CD4-positive, alpha-beta T cell treated with Interferon gamma for 1 hour (primary cell): ENCODE measurements around the gene NEFH.

Experiments
- DNase-seq: peaks from one replicate; pipeline ENCODE4 v3.0.0-alpha.2; 2020

Gene NEFH

DNA sequence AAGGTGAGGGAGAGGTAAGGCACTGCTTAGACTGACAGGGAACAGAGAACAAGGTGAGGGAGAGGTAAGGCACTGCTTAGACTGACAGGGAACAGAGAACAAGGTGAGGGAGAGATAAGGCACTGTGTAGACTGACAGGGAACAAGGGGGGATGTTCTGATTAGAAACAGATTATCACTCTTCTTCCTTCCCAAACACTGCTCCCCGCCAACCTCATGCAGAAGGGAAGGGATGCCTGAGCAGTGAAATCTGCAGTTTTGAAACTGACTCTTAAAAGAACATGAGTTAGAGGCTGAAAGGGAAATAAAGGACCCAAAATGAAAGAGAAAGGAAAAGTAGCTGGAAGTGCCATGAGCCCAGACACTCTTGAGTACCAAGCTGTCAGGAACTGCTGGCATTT is 29.8 kb downstream of the NEFH start:
- DNase-seq, result no peak

DNA sequence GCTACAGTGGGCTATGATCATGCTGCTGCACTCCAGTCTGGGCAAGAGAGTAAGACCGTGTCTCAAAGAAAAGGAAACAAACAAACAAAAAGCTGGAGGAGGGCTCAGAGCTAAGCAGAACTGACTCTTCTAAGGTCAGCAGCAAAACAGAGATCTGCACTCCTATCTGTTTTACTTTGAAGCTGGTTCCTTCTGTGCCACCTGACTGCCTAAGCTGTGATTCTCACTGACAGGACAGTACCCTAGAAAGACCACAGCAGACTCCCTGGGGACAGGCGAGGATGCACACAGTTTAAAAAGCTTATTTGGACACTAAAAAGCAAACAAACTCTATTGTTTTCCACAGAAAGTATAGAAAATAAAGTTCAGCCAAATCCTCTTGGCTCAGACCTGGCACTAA is 30.5 kb downstream of the NEFH start:
- no peak for DNase-seq

GRCh38 chr22:29511126-29511862 is 31.3 kb downstream of the NEFH start:
- DNase-seq, result no peak

DNA sequence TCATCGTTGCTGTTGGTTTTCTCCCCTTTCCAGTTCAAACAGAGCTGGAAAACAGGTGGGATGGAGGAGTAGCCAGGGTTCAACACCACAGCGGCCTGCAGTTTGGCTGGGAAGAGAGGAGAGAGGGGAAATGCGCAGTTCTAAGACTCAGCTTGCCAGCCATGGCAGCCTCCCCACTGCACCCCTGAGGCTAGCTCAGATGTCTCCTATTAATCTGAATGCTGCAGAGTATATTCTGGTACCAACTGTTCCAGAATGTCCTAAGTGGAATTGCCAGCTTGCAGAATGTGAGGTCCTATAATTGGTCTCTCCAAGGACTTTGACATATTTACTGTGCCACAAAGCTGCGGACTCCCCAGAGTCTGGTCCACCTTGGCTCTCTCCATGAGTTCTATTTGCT is 32.0 kb downstream of the NEFH start:
- no peak for DNase-seq

- DNase-seq, result no peak
Measured at GRCh38 chr22:29517215-29517908, 37.3 kb downstream of the NEFH start.

DNA sequence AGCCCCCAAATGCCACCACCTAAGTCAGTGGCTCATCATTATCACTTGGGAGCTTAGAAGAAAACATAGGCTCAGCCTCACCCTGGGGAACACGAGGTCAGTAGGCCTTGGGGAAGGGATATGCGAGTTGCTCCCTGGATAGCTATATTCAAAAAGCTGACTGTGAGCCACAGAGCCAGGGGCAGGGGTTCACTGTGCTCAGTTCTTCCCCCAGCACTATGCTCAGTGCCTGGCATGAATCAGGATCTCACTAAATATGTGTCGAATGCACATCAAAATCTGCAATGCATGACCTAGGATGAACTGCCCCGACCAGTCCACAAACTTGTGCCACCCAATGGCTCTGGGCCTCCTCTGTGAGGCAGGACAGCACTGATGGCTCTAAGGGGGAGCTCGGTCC is 38.4 kb downstream of the NEFH start:
- no peak for DNase-seq

GRCh38 chr22:29519996-29520395 is 40.0 kb downstream of the NEFH start:
- no peak for DNase-seq

GRCh38 chr22:29520851-29521250 is 40.8 kb downstream of the NEFH start:
- no peak for DNase-seq

GRCh38 chr22:29521526-29521925 is 41.5 kb downstream of the NEFH start:
- no peak for DNase-seq

DNA sequence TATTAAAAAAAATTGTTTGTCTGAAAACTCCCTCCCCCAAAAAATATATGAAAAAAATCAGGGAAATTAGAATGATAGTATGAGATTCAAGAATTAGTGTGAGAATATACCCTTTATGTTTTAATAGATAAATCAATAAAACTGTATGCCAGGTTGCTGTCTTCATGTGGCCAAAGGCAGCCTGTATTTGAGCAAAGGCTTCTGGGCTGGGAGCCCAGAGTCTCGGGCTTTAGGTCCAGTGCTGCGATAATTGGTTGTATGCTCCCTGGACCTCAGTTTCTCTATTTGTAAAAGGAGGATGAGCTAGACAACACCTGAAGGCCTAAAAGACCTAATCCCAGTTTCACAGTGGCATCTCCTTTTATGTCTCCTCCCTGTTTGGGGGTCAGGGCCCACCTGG is 43.7 kb downstream of the NEFH start:
- no peak for DNase-seq

DNA sequence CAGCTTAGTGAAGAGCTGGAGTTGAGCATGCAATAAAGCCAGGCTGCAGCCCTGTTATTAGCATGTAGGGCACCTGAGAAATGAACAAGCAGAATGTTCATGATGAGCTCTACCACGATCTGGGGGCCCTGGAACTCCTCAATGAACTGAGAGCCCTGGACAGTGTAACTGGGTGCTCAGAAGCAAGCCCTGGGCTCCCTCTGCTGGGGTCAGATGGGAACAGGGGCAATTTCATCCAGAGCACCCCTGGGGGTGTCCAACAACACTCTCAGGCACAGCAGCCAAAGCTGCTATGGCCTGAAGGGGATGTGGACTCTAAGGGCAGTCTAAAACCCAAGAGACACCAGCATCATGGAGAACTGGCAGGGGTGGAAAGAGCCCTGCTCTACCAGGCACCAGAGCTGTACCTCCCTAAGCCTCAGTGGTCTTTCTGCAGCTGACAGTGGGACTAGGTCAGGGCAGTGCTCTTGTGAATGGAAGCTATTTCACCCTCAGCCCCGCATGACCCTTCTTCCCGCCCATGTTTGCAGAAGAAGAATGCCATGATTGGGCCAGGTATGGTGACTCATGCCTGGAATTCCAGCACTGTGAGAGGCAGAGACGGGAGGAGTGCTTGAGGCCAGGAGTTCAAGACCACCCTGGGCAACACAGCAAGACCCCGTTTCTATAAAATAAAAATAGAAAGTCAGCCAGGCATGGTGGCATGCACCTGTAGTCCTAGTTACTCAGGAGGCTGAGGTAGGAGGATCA is 44.6 kb downstream of the NEFH start:
- peak; percentile 26 for DNase-seq

DNA sequence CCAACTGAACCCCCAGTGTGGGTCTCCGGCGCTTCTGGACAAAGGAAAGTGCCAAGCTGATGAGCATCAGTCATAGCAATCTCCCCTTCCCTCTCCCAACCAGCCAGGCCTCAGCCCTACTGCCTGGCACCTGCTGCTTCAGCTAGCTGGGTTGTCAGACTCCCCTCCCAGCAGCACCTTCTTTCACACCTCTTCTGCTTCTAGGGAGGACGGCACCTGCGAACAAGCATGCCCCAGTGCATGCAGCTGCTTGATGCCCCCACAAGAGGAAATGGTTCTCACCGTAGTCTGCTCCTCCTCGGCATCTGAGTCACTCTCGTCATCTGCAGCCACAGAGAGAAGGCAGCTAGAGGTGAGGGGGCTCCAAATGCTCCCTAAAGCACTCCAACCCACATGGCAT is 48.1 kb downstream of the NEFH start:
- DNase-seq, result no peak

- no peak for DNase-seq
Measured at GRCh38 chr22:29530716-29531115, 50.7 kb downstream of the NEFH start.

DNA sequence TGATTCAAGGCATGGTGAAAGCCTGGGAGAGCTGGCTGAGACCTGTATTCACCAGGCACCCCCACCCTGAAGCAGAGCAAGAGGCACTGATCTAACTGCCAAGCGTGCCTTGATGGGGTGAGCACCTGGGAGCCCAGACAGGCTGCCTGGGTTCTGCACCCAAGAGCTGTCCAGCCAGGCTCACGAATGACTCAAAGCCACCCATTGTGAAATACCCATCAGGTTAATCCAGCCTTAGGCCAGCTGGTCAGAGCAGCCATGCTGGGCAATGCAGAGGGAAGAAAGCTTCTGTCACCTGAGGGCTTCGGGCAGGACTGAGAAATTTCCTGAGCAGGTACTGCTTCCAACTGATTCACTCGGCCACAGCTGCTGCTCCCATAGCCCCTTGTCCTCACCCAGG is 51.4 kb downstream of the NEFH start:
- DNase-seq, result no peak

DNA sequence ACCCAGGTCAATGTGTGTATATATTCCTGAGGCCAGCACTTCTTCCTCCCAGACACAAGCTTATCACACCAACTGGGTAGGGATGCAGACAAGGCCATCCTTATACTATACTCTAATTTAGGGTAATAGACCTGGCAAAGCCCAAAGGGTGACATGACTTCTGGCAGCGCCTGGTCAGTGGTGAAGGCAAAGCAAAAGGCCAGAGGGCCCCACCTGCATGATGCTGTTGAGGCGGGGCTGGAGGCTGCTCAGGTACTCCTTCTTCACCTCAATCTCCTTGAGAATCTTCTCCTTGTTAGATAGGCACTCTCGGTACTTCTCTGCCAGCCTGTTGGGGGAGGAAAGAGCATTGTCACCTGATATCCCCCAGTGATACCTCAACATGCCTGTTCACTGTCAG is 56.4 kb downstream of the NEFH start:
- DNase-seq, result no peak

DNA sequence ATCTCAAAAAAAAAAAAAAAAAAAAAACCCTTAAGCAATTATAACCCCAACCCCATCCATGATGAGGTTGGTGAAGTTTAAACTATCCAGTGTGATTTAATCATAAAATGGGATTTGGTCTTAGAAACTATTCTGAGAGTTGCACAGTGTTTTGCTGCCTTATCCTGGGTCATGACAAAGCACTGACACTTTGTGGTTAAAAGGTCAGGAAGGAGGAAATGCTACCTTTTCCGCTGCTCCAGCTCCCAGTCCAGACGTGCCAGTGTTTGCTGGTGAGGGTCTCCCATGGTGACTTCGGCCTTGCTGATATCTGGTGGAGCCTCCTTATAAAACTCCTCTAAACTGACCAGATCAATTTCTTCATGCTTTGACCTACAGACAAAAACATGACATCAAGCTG is 59.1 kb downstream of the NEFH start:
- DNase-seq, result no peak
